Vagina (tissue), 2 donors: ENCODE results near the gene LY6G6C. TPM values are rescaled to one million over a fixed set of nuclear protein-coding genes. Genes with fewer than 3 reads are reported as not detected.

Source experiments
- DNase-seq, 2 donors: peaks; one replicate each; pipeline ENCODE4 v3.0.0-alpha.2; 2017; ENCODE audit errors: extremely low spot score in 2 of 2
- H3K27ac ChIP-seq: fragments of 200-600 bp; sonication (generic); one replicate; pipeline ENCODE4 v1.5.1; 2019
- H3K27me3 ChIP-seq: fragments of 200-600 bp; sonication (generic); one replicate; pipeline ENCODE4 v1.5.1; 2019
- H3K36me3 ChIP-seq, 2 donors: fragments of 200-600 bp; sonication (generic); one replicate each; pipeline ENCODE4 v1.5.1; 2017 to 2019
- H3K4me1 ChIP-seq: fragments of 200-600 bp; sonication (generic); one replicate; pipeline ENCODE4 v1.5.1; 2019
- H3K4me3 ChIP-seq, 2 donors: fragments of 200-600 bp; sonication (generic); 1 replicate in 1 of 2; 2 replicates in 1 of 2; pipeline ENCODE4 v1.5.1; 2016 to 2019
- H3K9me3 ChIP-seq: fragments of 200-600 bp; sonication (generic); one replicate; pipeline ENCODE4 v1.5.1; 2019
- POLR2A ChIP-seq, 2 donors: fragments of 450-650 bp; IDR thresholded peaks; one replicate each; pipeline ENCODE4 v1.6.1; 2017; ENCODE audit warnings: antibody characterized with exemption in 2 of 2, mild to moderate bottlenecking in 2 of 2, moderate library complexity in 2 of 2
- POLR2AphosphoS5 ChIP-seq, 2 donors: sonication (generic); formaldehyde crosslinking; IDR thresholded peaks; one replicate each; pipeline ENCODE4 v1.9.0; 2017; ENCODE audit warnings: antibody characterized with exemption in 2 of 2, mild to moderate bottlenecking in 2 of 2, low read depth in 1 of 2; ENCODE audit not compliant: insufficient read depth in 1 of 2
- intact Hi-C: fragments of 100-400 bp; cut with DNase I; formaldehyde crosslinking; loops from one replicate; pipeline ENCODE4 v1.15.1; 2023
- total RNA-seq: library from RNA; depleted of rRNA; stranded (reverse); fragments of >200 nt; gene quantifications from one replicate; pipeline ENCODE4 v1.2.3, GENCODE V29; 2016
- TF ChIP-seq, protein P1 (sequence below), 3 experiments: fragments of 450-650 bp in 2 of 3; fragments of 200-600 bp in 1 of 3; sonication (generic) in 1 of 3; IDR thresholded peaks; one replicate each; pipeline ENCODE4 v1.5.1; 2017 to 2019; ENCODE audit warnings: antibody characterized with exemption in 3 of 3, mild to moderate bottlenecking in 2 of 3, moderate library complexity in 2 of 3

LY6G6C gene
- total RNA-seq, 1 donor from 2014 or later = not detected

DNA sequence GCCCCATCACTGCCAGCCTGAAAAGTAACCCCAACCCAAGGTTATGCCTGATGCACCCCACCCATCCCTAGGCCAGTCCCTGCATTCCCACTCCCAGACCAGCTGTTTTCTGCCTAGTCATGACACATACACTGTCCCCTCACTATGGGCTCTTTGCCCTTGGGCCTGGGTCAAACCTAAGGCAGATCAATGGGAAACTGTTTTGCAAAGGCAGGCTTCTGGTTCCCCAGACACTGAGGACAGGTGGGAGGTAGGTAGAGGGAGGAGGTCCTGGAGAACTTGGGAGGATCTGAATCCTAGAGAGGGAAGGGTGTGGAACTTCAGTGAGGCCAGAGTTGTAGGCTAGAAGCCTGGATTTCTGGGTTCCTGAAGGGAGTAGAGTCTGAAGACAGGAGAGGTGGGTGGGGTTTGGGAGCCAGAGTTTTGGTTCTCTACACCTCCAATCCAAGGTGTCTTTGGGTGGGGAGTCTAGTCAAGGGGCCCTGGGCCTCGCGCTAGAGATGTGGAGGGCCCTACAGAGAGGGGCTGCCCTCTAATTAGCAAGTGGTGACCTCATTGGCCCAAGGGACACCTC is 12.8 kb upstream of the LY6G6C start:
- Histone ChIP-seq H3K27me3 (no peaks in the 10 kb centered on the region), H3K4me3 (peak overlapping the region; percentile 67 to 82), H3K27ac (peak overlapping the region; percentile 96), H3K9me3 (no peaks in the 10 kb centered on the region), H3K4me1 (peaks cover 56% of the 10 kb centered on the region), H3K36me3 (peaks cover 3 to 33% of the 10 kb centered on the region in 2 donors)
- intact Hi-C loops = loop anchor here (10.0 kb wide), 2 partner anchors 50 to 60 kb away; partner anchors contain the start of genes LY6G5C and VARS1
- DNase-seq = no peak
- TF ChIP-seq, protein P1, sequence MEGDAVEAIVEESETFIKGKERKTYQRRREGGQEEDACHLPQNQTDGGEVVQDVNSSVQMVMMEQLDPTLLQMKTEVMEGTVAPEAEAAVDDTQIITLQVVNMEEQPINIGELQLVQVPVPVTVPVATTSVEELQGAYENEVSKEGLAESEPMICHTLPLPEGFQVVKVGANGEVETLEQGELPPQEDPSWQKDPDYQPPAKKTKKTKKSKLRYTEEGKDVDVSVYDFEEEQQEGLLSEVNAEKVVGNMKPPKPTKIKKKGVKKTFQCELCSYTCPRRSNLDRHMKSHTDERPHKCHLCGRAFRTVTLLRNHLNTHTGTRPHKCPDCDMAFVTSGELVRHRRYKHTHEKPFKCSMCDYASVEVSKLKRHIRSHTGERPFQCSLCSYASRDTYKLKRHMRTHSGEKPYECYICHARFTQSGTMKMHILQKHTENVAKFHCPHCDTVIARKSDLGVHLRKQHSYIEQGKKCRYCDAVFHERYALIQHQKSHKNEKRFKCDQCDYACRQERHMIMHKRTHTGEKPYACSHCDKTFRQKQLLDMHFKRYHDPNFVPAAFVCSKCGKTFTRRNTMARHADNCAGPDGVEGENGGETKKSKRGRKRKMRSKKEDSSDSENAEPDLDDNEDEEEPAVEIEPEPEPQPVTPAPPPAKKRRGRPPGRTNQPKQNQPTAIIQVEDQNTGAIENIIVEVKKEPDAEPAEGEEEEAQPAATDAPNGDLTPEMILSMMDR (IDR thresholded peaks at IDR 0.05) = no peak
- no peak for TF ChIP-seq POLR2A (IDR thresholded peaks at IDR 0.05)
- TF ChIP-seq POLR2AphosphoS5 (IDR thresholded peaks at IDR 0.05; ENCODE audit: insufficient read depth in 1 of 2, low read depth in 1 of 2) = no peak

DNA sequence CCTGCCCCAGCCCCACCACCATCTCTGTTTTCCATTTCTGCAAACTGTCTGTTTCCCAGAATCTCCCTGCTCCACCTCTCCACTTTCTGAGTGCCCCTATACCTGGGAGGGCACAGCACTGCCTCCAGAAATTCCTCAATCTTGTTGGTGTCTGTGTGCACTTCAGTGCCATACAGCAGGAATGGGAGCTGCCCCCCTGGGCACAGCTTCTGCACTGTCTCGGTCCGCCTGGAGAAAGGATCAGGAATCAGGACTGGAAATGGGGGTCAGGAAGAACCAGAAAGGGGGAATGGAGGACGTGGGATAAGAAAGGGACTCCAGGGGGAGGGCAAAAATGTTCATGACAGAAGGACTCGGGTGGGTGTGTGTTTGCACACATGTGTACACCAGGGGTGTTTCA is 12.2 kb upstream of the LY6G6C start:
- intact Hi-C loops = loop anchor here (10.0 kb wide), 2 partner anchors 49 to 61 kb away; partner anchors contain the start of genes LY6G5C and VARS1
- Histone ChIP-seq H3K4me1 (peaks cover 53% of the 10 kb centered on the region), H3K27me3 (no peaks in the 10 kb centered on the region), H3K9me3 (no peaks in the 10 kb centered on the region), H3K36me3 (peaks cover 3 to 33% of the 10 kb centered on the region in 2 donors), H3K27ac (peak overlapping the region; percentile 96), H3K4me3 (no peak overlapping the region)
- TF ChIP-seq, protein P1 (IDR thresholded peaks at IDR 0.05) = no peak
- TF ChIP-seq POLR2AphosphoS5 (IDR thresholded peaks at IDR 0.05; ENCODE audit: insufficient read depth in 1 of 2, low read depth in 1 of 2) (no peak), POLR2A (IDR thresholded peaks at IDR 0.05) (no peak)
- no peak for DNase-seq

DNA sequence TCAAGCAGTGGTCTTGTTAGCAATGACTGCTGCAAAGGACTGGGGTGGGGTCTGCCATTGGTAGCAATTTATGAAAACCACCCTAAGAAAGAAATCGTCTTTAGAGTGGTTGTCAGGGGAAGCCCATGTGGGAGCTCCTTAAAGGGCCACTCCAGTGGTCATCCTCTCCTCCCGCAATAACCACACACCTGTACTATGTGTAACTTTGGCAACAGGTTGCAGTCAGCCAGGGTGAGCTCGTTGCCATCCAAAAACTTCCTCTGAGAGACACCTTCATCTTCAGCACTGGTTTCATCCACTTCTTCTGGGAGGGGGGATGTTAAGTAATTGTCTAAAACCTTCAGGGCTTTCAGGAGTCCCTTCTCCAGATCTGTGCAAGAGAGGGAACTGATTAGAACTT is 10.5 kb upstream of the LY6G6C start:
- Histone ChIP-seq H3K36me3 (peaks cover 3 to 38% of the 10 kb centered on the region in 2 donors), H3K4me3 (no peak overlapping the region), H3K27ac (peak overlapping the region; percentile 99), H3K4me1 (peaks cover 53% of the 10 kb centered on the region), H3K9me3 (no peaks in the 10 kb centered on the region), H3K27me3 (no peaks in the 10 kb centered on the region)
- no peak for DNase-seq
- TF ChIP-seq, protein P1 (IDR thresholded peaks at IDR 0.05) = no peak
- TF ChIP-seq POLR2A (IDR thresholded peaks at IDR 0.05) (no peak), POLR2AphosphoS5 (IDR thresholded peaks at IDR 0.05; ENCODE audit: insufficient read depth in 1 of 2, low read depth in 1 of 2) (no peak)
- intact Hi-C loops = loop anchor here (10.0 kb wide), 2 partner anchors 47 to 63 kb away; partner anchors contain the start of genes LY6G5C and VARS1

DNA sequence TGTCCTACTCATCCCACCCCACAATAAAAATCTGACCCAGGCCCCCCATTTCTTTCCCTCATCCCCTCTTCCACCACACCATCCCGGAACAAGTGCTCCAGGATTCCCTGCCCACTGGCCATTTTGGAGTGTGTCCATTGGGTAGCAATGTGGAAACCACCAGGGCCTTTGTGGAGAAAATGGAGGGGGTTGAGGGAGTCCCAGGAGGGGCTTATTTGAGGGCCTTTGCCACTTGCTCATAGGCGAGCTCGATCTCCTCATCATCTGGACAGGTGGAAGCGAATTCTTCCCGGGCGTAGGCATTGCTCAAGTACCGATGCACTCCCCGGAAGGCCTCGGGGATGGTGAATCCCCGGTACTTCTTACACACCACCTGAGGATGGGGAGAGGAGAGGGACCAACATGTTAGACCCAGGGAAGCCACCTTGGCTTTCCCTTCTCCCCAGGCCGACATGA is 9.1 kb upstream of the LY6G6C start:
- Histone ChIP-seq H3K4me3 (peak overlapping the region; percentile 82 to 94), H3K27ac (peak overlapping the region; percentile 99), H3K4me1 (peaks cover 59% of the 10 kb centered on the region), H3K36me3 (peaks cover 3 to 47% of the 10 kb centered on the region in 2 donors), H3K27me3 (no peaks in the 10 kb centered on the region), H3K9me3 (no peaks in the 10 kb centered on the region)
- no peak for DNase-seq
- TF ChIP-seq POLR2A (IDR thresholded peaks at IDR 0.05) (no peak), POLR2AphosphoS5 (IDR thresholded peaks at IDR 0.05; ENCODE audit: insufficient read depth in 1 of 2, low read depth in 1 of 2) (no peak)
- TF ChIP-seq, protein P1 (IDR thresholded peaks at IDR 0.05) = no peak
- intact Hi-C loops = loop anchor here (10.0 kb wide), 2 partner anchors 46 to 64 kb away; partner anchors contain the start of genes LY6G5C and VARS1
